Measurements from ENCODE around the gene CBFA2T3. TPM values are rescaled to one million over a fixed set of nuclear protein-coding genes. Genes with fewer than 3 reads are reported as not detected.

Gene CBFA2T3
- total RNA-seq, 4 donors from 2014 or later, result 4.0 to 18.5 (median 5.5) TPM

- DNase-seq, result no peak
- no peak for TF ChIP-seq POLR2A (IDR thresholded peaks at IDR 0.05)
- TF ChIP-seq POLR2AphosphoS5 (IDR thresholded peaks at IDR 0.05), result no peak
- no peak for TF ChIP-seq EP300 (IDR thresholded peaks at IDR 0.05; ENCODE audit: low read depth)
- TF ChIP-seq CTCF (IDR thresholded peaks at IDR 0.05), result no peak
- intact Hi-C loops (cut with DNase I; ENCODE audit: low total_unique reads) (no loop called here), in situ Hi-C loops (cut with MboI; ENCODE audit: low pct_ligation_motif_present in 1 of 4, low pct_unique_long_range_greater_than_20kb in 1 of 4, low sequenced_read_pairs in 3 of 4) (loop anchor here in 3 of 4 donors (25.0 kb wide), 2 partner anchors 217 to 267 kb away; partner anchors contain the start of genes CDH15 (in 2 of the 3), SLC22A31 (in 1 of the 3) and ZNF778 (in 1 of the 3))
- 53 to 72% methylated on average over 5 to 10 of the region's 10 CpGs for WGBS, 2 donors (ENCODE audit: low coverage in 1 of 2)
- no peak overlapping the region for H3K27ac ChIP-seq
- H3K4me1 ChIP-seq, result peaks cover 0 to 8% (median 4%) of the 10 kb centered on the region in 4 donors
- H3K27me3 ChIP-seq, result peaks cover 53% of the 10 kb centered on the region
- H3K4me3 ChIP-seq, result no peak overlapping the region
- H3K9me3 ChIP-seq, result no peaks in the 10 kb centered on the region
- H3K36me3 ChIP-seq, result no peaks in the 10 kb centered on the region
Observed at GRCh38 chr16:88945473-88945872, 31.5 kb downstream of the CBFA2T3 start.

- Histone ChIP-seq H3K9me3 (no peaks in the 10 kb centered on the region), H3K4me1 (peaks cover 0 to 21% (median 14%) of the 10 kb centered on the region in 4 donors), H3K4me3 (no peak overlapping the region), H3K27me3 (peaks cover 70% of the 10 kb centered on the region), H3K36me3 (no peaks in the 10 kb centered on the region), H3K27ac (no peak overlapping the region)
- intact Hi-C loops (cut with DNase I; ENCODE audit: low total_unique reads), result loop anchor here (5.0 kb wide), 1 partner anchor 274 kb away; the partner anchor contains the start of gene ZNF778
- 91% methylated on average over 20 of the region's 20 CpGs; no CpG with 5 or more reads in 1 of the 2 donors for WGBS, 2 donors (ENCODE audit: low coverage in 1 of 2)
- DNase-seq, result no peak
- TF ChIP-seq POLR2A (IDR thresholded peaks at IDR 0.05) (no peak), CTCF (IDR thresholded peaks at IDR 0.05) (no peak), POLR2AphosphoS5 (IDR thresholded peaks at IDR 0.05) (no peak), EP300 (IDR thresholded peaks at IDR 0.05; ENCODE audit: low read depth) (no peak)
- in situ Hi-C loops (cut with MboI; ENCODE audit: low pct_ligation_motif_present in 1 of 4, low pct_unique_long_range_greater_than_20kb in 1 of 4, low sequenced_read_pairs in 3 of 4), result loop anchor here in 3 of 4 donors (25.0 kb wide), 2 partner anchors 219 to 269 kb away; partner anchors contain the start of genes CDH15 (in 2 of the 3), SLC22A31 (in 1 of the 3) and ZNF778 (in 1 of the 3)
Observed at GRCh38 chr16:88943741-88944140, 33.3 kb downstream of the CBFA2T3 start.

- TF ChIP-seq POLR2A (IDR thresholded peaks at IDR 0.05), result no peak
- no peak for TF ChIP-seq CTCF (IDR thresholded peaks at IDR 0.05)
- TF ChIP-seq POLR2AphosphoS5 (IDR thresholded peaks at IDR 0.05), result no peak
- no peak for TF ChIP-seq EP300 (IDR thresholded peaks at IDR 0.05; ENCODE audit: low read depth)
- no peak overlapping the region for H3K27ac ChIP-seq
- intact Hi-C loops (cut with DNase I; ENCODE audit: low total_unique reads), result loop anchor here (5.0 kb wide), 1 partner anchor 274 kb away; the partner anchor contains the start of gene ZNF778
- H3K36me3 ChIP-seq, result no peaks in the 10 kb centered on the region
- WGBS, 2 donors (ENCODE audit: low coverage in 1 of 2), result 40 to 78% methylated on average over 1 to 18 of the region's 18 CpGs
- H3K27me3 ChIP-seq, result peaks cover 73% of the 10 kb centered on the region
- H3K4me3 ChIP-seq, result no peak overlapping the region
- no peaks in the 10 kb centered on the region for H3K9me3 ChIP-seq
- in situ Hi-C loops (cut with MboI; ENCODE audit: low pct_ligation_motif_present in 1 of 4, low pct_unique_long_range_greater_than_20kb in 1 of 4, low sequenced_read_pairs in 3 of 4), result loop anchor here in 3 of 4 donors (25.0 kb wide), 2 partner anchors 219 to 269 kb away; partner anchors contain the start of genes CDH15 (in 2 of the 3), SLC22A31 (in 1 of the 3) and ZNF778 (in 1 of the 3)
- H3K4me1 ChIP-seq, result peaks cover 0 to 26% (median 18%) of the 10 kb centered on the region in 4 donors
- no peak for DNase-seq
Observed at GRCh38 chr16:88943131-88943664, 33.8 kb downstream of the CBFA2T3 start.
